T-helper 1 cell treated with Interleukin-12 subunit alpha and Interleukin-12 subunit beta and Interleukin-4 antibody, amounts not matched to agents 30 μg/mL and 1 μg/mL, for 36 hours (primary cell): Measurements from ENCODE around the gene MT1M.
"Not testable (repeated sequence)": the region's sequence is repeated elsewhere in the genome, so short reads cannot be mapped to it uniquely, and the experiment has no call there.

Experiments
- H3K27ac Mint-ChIP-seq: one replicate; pipeline ENCODE4 v1.8.0; 2021; ENCODE audit warnings: mild to moderate bottlenecking, mixed read lengths
- H3K27me3 Mint-ChIP-seq: one replicate; pipeline ENCODE4 v1.8.0; 2021; ENCODE audit warnings: low read depth, mixed read lengths
- H3K36me3 Mint-ChIP-seq: one replicate; pipeline ENCODE4 v1.8.0; 2021; ENCODE audit warnings: low read depth, mixed read lengths
- H3K4me1 Mint-ChIP-seq: one replicate; pipeline ENCODE4 v1.8.0; 2021; ENCODE audit warnings: low read depth, mixed read lengths
- H3K4me3 Mint-ChIP-seq: one replicate; pipeline ENCODE4 v1.8.0; 2021; ENCODE audit warnings: mild to moderate bottlenecking, moderate library complexity, mixed read lengths
- H3K9me3 Mint-ChIP-seq: one replicate; pipeline ENCODE4 v1.8.0; 2021; ENCODE audit warnings: mixed read lengths

The MT1M gene

DNA sequence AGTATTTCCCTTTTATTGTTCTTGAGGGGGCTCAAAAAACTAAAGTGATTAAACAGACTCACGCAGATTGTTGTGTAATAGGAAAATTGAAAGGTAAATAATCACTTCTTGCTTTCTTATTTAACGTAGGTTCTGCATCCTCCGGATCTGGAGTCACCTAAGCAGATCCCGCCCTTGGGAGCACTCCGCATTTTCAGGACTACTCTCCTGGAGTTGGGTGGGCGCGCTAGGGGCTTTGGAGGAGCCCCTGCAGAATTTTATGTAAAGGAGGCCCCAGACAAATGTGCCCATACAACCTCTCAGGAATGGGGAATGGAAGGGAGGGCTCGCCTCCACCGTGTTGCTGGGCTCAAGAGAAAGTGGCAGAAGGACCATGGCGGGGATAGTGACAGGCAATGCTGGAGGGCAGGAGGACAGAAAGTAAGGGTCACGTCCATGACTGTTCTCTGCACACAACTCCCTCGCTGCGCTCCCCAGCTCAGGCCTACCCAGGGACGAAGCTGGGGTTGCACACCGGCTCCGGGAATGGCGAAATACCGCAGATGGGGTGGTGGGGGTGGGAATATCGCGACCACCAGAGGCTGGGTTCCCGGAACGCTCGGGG is 15.7 kb upstream of the MT1M start:
- Mint-ChIP-seq H3K27ac (no peak overlapping the region), H3K9me3 (no peaks in the 10 kb centered on the region), H3K27me3 (peaks cover 7% of the 10 kb centered on the region), H3K4me3 (peak overlapping the region; percentile 75), H3K4me1 (peaks cover 30% of the 10 kb centered on the region), H3K36me3 (no peaks in the 10 kb centered on the region)

DNA sequence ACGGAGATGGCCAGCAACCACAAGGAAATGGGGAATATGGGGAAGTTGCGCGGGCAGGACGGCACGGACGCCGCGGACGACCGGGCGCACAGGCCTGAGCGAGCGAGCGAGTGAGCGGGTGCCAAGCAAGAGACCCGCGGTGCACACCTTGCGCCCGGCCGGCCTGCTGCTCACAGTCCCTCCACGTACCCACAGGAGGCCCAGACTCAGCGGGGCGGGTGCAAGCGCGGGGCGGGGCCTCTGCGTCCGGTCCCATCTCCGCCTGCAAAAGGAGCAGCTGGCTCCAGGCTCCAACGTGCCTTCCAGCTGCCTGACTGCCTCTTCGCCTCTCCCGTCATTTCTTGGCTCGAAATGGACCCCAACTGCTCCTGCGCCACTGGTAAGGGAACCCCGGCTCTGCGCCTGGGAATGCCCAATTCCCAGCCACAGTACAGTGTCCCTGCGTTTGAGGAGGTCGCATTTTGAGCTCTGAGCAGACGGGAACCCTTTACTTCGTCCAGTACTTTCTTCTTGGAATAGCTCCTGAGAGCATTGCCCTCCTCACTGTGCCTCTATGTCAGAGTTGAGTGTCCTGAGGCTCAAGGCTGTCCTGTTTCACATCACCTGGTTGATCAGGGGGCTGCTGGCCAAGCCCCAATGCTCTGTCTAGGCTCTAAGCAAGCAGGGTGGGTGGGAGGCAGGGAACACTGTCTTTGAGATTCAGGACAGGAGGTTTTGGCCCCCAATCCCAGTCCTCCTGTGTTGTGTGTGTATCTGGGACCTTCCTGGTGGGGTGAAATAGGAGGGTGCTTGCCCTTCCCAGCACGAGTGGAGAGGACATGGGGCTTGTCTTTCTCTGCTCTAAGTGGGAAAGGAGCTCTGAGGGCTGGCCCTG is 15.0 kb upstream of the MT1M start:
- peaks cover 7% of the 10 kb centered on the region for H3K27me3 Mint-ChIP-seq
- peak overlapping the region; percentile 66 for H3K27ac Mint-ChIP-seq
- peaks cover 32% of the 10 kb centered on the region for H3K4me1 Mint-ChIP-seq
- no peaks in the 10 kb centered on the region for H3K9me3 Mint-ChIP-seq
- peak overlapping the region; percentile 75 for H3K4me3 Mint-ChIP-seq
- no peaks in the 10 kb centered on the region for H3K36me3 Mint-ChIP-seq

DNA sequence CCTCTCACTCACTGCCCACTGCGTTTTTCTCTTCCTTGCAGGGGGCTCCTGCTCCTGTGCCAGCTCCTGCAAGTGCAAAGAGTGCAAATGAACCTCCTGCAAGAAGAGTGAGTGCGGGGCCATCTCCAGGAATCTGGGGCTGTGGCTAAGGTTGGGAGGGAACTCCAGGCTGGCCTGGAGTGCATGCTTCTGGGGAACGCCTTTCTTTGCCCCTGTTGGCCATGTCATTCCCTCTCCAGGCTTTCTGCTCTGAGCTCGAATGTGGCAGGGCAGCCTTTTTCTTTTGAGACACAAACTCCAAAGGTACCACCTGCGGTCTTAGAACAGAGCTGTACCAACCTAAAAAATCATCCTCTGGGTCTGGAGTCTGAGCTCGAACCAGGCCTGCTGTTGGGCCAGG is 14.3 kb upstream of the MT1M start:
- Mint-ChIP-seq H3K36me3 (no peaks in the 10 kb centered on the region), H3K27me3 (peaks cover 8% of the 10 kb centered on the region), H3K27ac (no peak overlapping the region), H3K4me1 (peaks cover 32% of the 10 kb centered on the region), H3K4me3 (peak overlapping the region; percentile 75), H3K9me3 (no peaks in the 10 kb centered on the region)

DNA sequence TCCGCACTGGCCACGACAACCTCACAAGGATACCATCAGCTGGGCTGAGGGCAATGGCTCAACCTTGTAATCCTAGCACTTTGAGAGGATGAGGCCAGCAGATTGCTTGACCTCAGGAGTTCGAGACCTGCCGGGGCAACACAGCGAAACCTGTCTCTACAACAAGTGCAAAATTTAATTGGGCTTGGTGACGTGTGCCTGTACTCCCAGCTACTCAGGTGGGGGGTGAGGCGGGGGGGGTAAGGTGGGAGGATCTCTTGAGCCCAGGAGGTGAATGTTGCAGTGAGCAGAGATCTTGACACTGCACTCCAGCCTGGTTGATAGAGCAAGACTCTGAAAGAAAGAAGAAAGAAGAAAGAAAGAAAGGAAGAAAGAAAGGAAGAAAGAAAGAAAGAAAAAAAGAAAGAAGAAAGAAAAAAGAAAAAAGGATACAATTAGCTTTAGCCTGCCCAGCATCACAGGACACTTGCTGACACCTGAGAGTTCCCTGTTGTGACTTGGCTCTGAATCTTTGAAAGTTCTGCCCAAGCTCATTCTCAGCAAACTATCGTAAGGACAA is 12.0 kb upstream of the MT1M start:
- Mint-ChIP-seq H3K4me3 (no peak overlapping the region), H3K4me1 (peaks cover 20% of the 10 kb centered on the region), H3K27me3 (peaks cover 15% of the 10 kb centered on the region), H3K9me3 (no peaks in the 10 kb centered on the region), H3K36me3 (peaks cover 5% of the 10 kb centered on the region), H3K27ac (no peak overlapping the region)

DNA sequence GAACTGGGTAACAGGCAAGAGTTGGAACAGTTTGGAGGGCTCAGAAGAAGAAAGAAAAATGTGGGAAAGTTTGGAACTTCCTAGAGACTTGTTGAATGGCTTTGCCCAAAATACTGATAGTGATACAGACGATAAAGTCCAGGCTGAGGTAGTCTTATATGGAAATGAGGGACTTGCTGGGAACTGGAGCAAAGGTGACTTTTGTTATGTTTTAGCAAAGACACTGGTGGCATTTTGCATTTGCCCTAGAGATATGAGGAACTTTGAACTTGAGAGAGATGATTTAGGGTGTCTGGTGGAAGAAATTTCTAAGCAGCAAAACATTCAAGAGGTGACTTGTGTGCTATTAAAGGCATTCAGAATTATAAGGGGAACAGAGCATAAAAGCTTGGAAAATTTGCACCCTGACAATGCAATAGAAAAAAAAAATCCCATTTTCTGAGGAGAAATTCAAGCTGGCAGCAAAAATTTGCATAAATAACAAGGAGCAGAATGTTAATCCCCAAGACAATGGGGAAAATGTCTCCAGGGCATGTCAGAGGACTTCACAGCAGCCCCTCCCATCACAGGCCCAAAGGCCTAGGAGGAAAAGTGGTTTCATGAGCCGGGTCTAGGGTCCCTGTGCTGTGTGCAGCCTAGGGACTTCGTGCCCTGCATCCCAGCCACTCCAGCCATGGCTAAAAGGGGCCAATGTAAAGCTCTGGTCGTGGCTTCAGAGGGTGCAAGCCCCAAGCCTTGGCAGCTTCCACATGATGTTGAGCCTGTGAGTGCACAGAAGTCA is 10.6 kb upstream of the MT1M start:
- H3K36me3 Mint-ChIP-seq, H3K27ac Mint-ChIP-seq, H3K9me3 Mint-ChIP-seq, H3K4me3 Mint-ChIP-seq: not testable (repeated sequence)
- H3K4me1 Mint-ChIP-seq: peaks cover 19% of the 10 kb centered on the region
- peaks cover 15% of the 10 kb centered on the region for H3K27me3 Mint-ChIP-seq

DNA sequence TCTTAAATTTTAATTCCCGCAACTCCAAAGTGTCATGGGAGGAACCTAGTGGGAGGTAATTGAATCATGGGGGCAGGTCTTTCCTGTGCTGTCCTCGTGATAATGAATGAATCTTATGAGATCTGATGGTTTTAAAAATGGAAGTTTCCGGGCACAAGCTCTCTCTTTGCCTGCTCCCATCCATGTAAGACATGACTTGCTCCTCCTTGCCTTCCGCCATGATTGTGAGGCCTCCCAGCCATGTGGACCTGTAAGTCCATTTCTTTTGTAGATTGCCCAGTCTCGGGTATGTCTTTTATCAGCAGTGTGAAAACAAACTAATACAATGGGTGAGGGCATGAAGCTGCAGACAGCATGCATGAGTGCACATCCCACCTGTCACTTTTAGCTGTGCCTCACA is 9.3 kb upstream of the MT1M start:
- H3K36me3 Mint-ChIP-seq, H3K9me3 Mint-ChIP-seq, H3K4me3 Mint-ChIP-seq, H3K27ac Mint-ChIP-seq: not testable (repeated sequence)
- H3K4me1 Mint-ChIP-seq: peaks cover 12% of the 10 kb centered on the region
- H3K27me3 Mint-ChIP-seq: peaks cover 15% of the 10 kb centered on the region

DNA sequence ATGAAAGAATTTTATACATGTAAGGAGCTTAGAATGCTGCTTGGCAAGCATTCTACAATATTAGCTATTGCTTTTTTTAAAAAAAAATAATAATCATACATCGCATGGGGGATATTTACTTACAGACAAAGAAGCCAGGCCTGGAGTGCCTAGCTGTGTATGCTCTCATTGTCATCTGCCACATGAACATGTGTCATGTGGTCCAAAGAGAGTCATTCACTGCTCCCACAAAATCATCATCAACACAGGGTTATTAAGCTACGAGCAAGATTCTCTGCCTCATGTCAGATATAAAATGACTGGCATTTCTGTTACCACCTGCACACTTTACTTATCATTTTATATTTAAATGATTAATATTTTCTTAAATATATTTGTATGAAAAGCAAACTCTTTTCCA is 8.8 kb upstream of the MT1M start:
- no peak overlapping the region for H3K27ac Mint-ChIP-seq
- H3K4me3 Mint-ChIP-seq: no peak overlapping the region
- peaks cover 12% of the 10 kb centered on the region for H3K4me1 Mint-ChIP-seq
- H3K27me3 Mint-ChIP-seq: peaks cover 12% of the 10 kb centered on the region
- H3K9me3 Mint-ChIP-seq: no peaks in the 10 kb centered on the region
- H3K36me3 Mint-ChIP-seq: peaks cover 5% of the 10 kb centered on the region

DNA sequence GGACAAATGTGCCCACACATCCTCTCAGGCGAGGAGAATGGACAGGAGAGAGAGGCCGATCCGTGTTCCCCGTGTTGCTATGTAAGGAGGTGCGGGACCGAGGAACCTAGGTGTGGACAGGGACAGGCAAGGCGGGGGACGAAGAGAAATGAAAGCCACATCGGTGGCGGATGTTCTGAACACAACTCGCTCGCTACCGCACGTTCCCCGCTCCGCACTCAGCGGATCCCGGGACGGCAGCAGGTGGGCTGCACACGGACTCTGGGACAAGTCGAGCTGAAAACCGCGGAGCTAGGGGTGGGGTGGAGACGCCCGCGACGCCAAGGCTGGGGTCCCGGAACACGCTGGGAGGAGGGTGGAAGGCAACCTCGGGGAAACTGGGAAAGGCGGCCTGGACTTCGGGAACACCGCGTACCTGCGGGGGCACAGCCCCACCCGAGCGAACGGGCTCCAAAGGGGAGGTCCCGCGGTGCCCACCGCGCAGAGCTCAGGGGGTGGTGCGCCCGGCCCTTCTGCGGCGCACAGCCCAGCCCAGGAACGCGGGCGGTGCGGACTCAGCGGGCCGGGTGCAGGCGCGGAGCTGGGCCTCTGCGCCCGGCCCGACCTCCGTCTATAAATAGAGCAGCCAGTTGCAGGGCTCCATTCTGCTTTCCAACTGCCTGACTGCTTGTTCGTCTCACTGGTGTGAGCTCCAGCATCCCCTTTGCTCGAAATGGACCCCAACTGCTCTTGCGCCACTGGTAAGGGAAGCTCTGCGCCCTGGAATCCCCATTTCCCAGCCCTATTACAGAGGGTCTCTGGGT is 7.1 kb upstream of the MT1M start, which contains the start of gene MT1E:
TSS of gene MT1E (plus strand) at position 642 of the 803 bp plus-strand sequence. CDS start at position 713, 71 bp downstream.
- Mint-ChIP-seq H3K27ac (peak within 1 kb of the TSS; percentile 91), H3K4me1 (peaks cover 16% of the 10 kb centered on the region), H3K4me3 (peak within 1 kb of the TSS; percentile 95), H3K36me3 (peaks cover 5% of the 10 kb centered on the region), H3K9me3 (no peaks in the 10 kb centered on the region), H3K27me3 (peaks cover 23% of the 10 kb centered on the region)

DNA sequence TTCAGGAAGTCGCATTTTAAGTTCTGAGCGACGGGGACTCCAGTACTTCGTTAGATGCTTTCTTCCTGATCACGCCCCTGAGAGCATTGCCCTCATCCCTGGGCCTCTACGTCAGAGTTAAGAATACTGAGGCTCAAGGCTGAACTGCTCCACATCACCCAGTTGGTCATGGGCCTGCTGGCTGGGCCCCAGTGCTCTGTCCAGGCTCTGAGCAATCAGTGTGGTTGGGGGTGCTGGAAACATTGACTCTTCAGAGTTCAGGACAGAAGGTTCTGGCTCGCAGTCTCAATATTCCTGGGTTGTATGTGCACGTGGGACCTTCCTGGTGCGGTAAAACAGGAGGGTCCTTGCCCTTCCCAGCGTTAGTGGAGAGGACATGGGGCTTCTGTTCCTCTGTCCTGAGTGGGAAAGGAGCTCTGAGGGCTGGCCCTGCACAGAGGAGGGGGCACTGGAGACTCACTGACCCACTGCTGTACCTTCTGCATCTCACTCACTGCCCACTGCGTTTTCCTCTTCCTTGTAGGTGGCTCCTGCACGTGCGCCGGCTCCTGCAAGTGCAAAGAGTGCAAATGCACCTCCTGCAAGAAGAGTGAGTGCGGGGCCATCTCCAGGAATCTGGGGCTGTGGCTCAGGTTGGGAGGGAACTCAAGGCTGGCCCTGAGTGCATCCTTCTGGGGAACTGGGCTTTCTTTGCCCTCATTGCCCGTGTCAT is 6.4 kb upstream of the MT1M start:
- Mint-ChIP-seq H3K9me3 (no peaks in the 10 kb centered on the region), H3K27me3 (peaks cover 31% of the 10 kb centered on the region), H3K27ac (peak overlapping the region; percentile 91), H3K4me3 (peak overlapping the region; percentile 95), H3K36me3 (peaks cover 5% of the 10 kb centered on the region), H3K4me1 (peaks cover 15% of the 10 kb centered on the region)

DNA sequence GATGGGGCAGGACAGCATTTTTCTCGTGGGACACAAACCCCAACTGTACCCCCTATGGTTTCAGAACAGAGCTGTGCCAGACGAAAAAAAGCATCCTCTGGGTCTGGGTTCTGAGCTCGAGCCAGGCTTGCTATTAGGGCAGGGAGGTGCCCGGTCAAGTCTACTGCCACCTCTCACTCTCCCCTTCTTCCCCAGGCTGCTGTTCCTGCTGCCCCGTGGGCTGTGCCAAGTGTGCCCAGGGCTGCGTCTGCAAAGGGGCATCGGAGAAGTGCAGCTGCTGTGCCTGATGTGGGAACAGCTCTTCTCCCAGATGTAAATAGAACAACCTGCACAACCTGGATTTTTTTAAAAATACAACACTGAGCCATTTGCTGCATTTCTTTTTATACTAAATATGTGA is 5.8 kb upstream of the MT1M start:
- H3K27ac Mint-ChIP-seq: no peak overlapping the region
- H3K4me3 Mint-ChIP-seq: peak overlapping the region; percentile 95
- H3K27me3 Mint-ChIP-seq: peaks cover 37% of the 10 kb centered on the region
- H3K36me3 Mint-ChIP-seq: peaks cover 6% of the 10 kb centered on the region
- H3K9me3 Mint-ChIP-seq: no peaks in the 10 kb centered on the region
- H3K4me1 Mint-ChIP-seq: peaks cover 15% of the 10 kb centered on the region

DNA sequence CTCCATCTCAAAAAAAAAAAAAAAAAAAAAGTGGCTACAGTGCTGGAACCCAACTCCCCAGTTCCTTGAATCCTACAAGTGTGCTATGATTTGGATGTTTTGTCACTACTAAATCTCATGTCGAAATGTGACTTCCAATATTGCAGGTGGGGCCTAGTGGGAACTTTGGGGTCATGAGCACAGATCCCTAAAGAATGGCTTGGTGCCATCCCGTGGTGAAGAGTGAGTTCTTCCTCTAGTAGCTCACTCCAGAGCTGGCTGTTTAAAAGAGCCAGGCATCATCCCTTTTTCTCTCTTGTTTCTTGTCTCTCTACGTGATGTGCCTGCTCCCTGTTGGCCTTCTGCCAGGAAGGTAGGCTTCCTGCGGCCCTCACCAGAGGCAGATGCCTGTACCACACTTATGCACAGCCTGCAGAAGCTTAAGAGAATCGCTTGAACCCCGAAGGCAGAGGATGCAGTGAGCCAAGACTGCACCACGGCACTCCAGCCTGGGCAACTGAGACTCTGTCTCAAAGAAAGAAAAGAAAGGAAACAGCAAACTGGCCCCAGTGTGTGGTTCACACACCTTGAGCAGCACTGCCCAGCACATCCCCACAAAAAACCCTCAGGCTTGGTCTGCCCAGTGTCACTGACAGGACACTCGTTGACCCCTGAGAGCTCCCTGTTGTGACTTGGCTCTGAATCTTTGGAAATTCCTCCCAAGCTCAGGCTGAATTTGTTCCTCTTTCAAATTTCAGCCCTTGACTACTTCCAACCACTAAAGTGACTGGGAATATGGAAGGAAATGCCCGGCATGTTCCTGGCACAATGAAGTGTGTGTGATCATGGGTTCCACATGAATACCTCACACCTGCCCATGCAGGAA is 3.7 kb upstream of the MT1M start:
- peaks cover 7% of the 10 kb centered on the region for H3K36me3 Mint-ChIP-seq
- peaks cover 50% of the 10 kb centered on the region for H3K27me3 Mint-ChIP-seq
- H3K4me1 Mint-ChIP-seq: peaks cover 20% of the 10 kb centered on the region
- H3K27ac Mint-ChIP-seq: no peak overlapping the region
- no peak overlapping the region for H3K4me3 Mint-ChIP-seq
- no peaks in the 10 kb centered on the region for H3K9me3 Mint-ChIP-seq

DNA sequence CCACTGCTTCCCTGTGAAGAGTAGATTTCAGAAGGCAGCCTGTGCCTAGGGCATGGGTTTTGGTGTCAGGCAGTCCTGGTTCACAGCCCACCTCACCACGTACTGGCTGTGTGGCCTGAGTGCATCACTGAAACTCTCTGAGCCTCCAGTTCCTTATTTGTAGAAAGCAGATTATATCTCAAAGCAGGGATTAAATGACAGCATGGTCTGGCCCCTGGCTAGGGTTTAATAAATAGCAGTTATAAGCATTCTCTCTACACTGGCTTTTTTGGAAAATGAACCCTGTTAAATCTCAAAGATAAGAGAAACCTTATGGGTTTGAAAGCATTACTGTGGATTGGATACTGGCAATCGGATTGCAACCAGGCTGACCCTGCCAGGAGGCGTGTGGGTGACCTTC is 2.9 kb upstream of the MT1M start:
- Mint-ChIP-seq H3K4me1 (peaks cover 18% of the 10 kb centered on the region), H3K4me3 (no peak overlapping the region)

DNA sequence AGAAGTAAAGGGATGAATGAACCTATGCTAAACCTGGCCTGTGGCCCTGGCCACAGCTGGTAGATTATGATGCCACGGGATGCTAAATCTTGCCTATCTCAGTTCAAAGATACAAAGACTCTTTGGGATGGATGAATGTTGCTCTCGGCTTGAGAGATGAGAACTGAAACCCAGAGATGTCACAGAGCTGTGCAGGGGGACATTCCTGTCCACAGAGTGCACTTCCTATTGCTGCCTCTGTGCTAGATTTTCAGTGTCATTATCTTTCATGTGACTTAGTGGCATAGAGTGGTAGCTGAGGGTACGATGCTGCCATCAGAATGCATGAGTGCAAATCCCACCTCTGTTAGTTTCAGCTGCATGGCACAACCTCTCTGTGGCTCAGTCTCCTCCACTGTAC is 2.3 kb upstream of the MT1M start:
- H3K36me3 Mint-ChIP-seq: peaks cover 6% of the 10 kb centered on the region
- H3K4me3 Mint-ChIP-seq: no peak overlapping the region
- peaks cover 19% of the 10 kb centered on the region for H3K4me1 Mint-ChIP-seq
- H3K27ac Mint-ChIP-seq: no peak overlapping the region
- H3K27me3 Mint-ChIP-seq: peaks cover 61% of the 10 kb centered on the region
- no peaks in the 10 kb centered on the region for H3K9me3 Mint-ChIP-seq

More for the DNA sequence above, 2.9 kb upstream of the MT1M start:
- H3K9me3 Mint-ChIP-seq: no peaks in the 10 kb centered on the region
- H3K36me3 Mint-ChIP-seq: peaks cover 7% of the 10 kb centered on the region
- peaks cover 58% of the 10 kb centered on the region for H3K27me3 Mint-ChIP-seq
- no peak overlapping the region for H3K27ac Mint-ChIP-seq
